Measurements from ENCODE around the gene ARHGAP31.
"Not testable (repeated sequence)": the region's sequence is repeated elsewhere in the genome, so short reads cannot be mapped to it uniquely, and the experiment has no call there.

ARHGAP31 gene

GRCh38 chr3:119318876-119319275 lies 24.7 kb downstream of the ARHGAP31 start:
- Histone ChIP-seq H3K79me2 (ENCODE audit: low read length) (peaks cover 69% of the 10 kb centered on the region), H3K4me1 (ENCODE audit: low read length) (peaks cover 12% of the 10 kb centered on the region), H3K9me3 (ENCODE audit: insufficient read depth, low read length) (no peaks in the 10 kb centered on the region), H4K20me1 (ENCODE audit: insufficient read depth, low read length) (peaks cover 26% of the 10 kb centered on the region), H3K4me3 (ENCODE audit: low read length) (no peak overlapping the region), H3K27me3 (ENCODE audit: low read depth, low read length) (no peaks in the 10 kb centered on the region), H3K36me3 (replicated peaks; ENCODE audit: low read depth, low read length) (peaks cover 13% of the 10 kb centered on the region), H3K9ac (ENCODE audit: low read length) (no peak overlapping the region), H2AFZ (ENCODE audit: low read depth, low read length) (no peak overlapping the region), H3K4me2 (ENCODE audit: low read length) (no peak overlapping the region), H3K27ac (ENCODE audit: low read length) (no peak overlapping the region)
- TF ChIP-seq EZH2phosphoT487 (IDR thresholded peaks at IDR 0.05; ENCODE audit: low read depth) (no peak), CTCF (IDR thresholded peaks at IDR 0.05; ENCODE audit: low read depth, low read length) (no peak)

- Histone ChIP-seq H3K4me2 (ENCODE audit: low read length) (no peak overlapping the region), H3K79me2 (ENCODE audit: low read length) (peaks cover 72% of the 10 kb centered on the region), H3K36me3 (replicated peaks; ENCODE audit: low read depth, low read length) (peaks cover 9% of the 10 kb centered on the region), H3K4me3 (ENCODE audit: low read length) (no peak overlapping the region), H3K4me1 (ENCODE audit: low read length) (peaks cover 17% of the 10 kb centered on the region), H3K9ac (ENCODE audit: low read length) (no peak overlapping the region), H3K27me3 (ENCODE audit: low read depth, low read length) (no peaks in the 10 kb centered on the region), H3K27ac (ENCODE audit: low read length) (no peak overlapping the region), H3K9me3 (ENCODE audit: insufficient read depth, low read length) (no peaks in the 10 kb centered on the region), H4K20me1 (ENCODE audit: insufficient read depth, low read length) (peaks cover 21% of the 10 kb centered on the region), H2AFZ (ENCODE audit: low read depth, low read length) (no peak overlapping the region)
- TF ChIP-seq CTCF (IDR thresholded peaks at IDR 0.05; ENCODE audit: low read depth, low read length) (no peak), EZH2phosphoT487 (IDR thresholded peaks at IDR 0.05; ENCODE audit: low read depth) (no peak)
Measured at GRCh38 chr3:119319311-119319710, 25.1 kb downstream of the ARHGAP31 start.

GRCh38 chr3:119320785-119321184 lies 26.6 kb downstream of the ARHGAP31 start:
- H3K9ac ChIP-seq (ENCODE audit: low read length); H2AFZ ChIP-seq (ENCODE audit: low read depth, low read length); H3K27me3 ChIP-seq (ENCODE audit: low read depth, low read length); H3K36me3 ChIP-seq (replicated peaks; ENCODE audit: low read depth, low read length); H3K4me2 ChIP-seq (ENCODE audit: low read length); H3K27ac ChIP-seq (ENCODE audit: low read length); H3K4me3 ChIP-seq (ENCODE audit: low read length); H3K9me3 ChIP-seq (ENCODE audit: insufficient read depth, low read length): not testable (repeated sequence)
- H3K79me2 ChIP-seq (ENCODE audit: low read length) = peaks cover 59% of the 10 kb centered on the region
- H4K20me1 ChIP-seq (ENCODE audit: insufficient read depth, low read length) = peaks cover 12% of the 10 kb centered on the region
- H3K4me1 ChIP-seq (ENCODE audit: low read length) = peaks cover 31% of the 10 kb centered on the region

GRCh38 chr3:119322021-119322834 lies 28.0 kb downstream of the ARHGAP31 start:
- Histone ChIP-seq H3K27ac (ENCODE audit: low read length) (peak overlapping the region; percentile 94), H3K4me3 (ENCODE audit: low read length) (peak overlapping the region; percentile 95)

More at GRCh38 chr3:119322021-119322834, 28.0 kb downstream of the ARHGAP31 start:
- peaks cover 56% of the 10 kb centered on the region for H3K79me2 ChIP-seq (ENCODE audit: low read length)
- no peaks in the 10 kb centered on the region for H3K27me3 ChIP-seq (ENCODE audit: low read depth, low read length)
- H4K20me1 ChIP-seq (ENCODE audit: insufficient read depth, low read length) = no peaks in the 10 kb centered on the region
- H3K36me3 ChIP-seq (replicated peaks; ENCODE audit: low read depth, low read length) = no peaks in the 10 kb centered on the region
- peak overlapping the region; percentile 93 for H3K4me2 ChIP-seq (ENCODE audit: low read length)
- H3K4me1 ChIP-seq (ENCODE audit: low read length) = peaks cover 41% of the 10 kb centered on the region
- no peak overlapping the region for H2AFZ ChIP-seq (ENCODE audit: low read depth, low read length)
- no peaks in the 10 kb centered on the region for H3K9me3 ChIP-seq (ENCODE audit: insufficient read depth, low read length)
- TF ChIP-seq CTCF (IDR thresholded peaks at IDR 0.05; ENCODE audit: low read depth, low read length) (no peak), EZH2phosphoT487 (IDR thresholded peaks at IDR 0.05; ENCODE audit: low read depth) (no peak)
- H3K9ac ChIP-seq (ENCODE audit: low read length) = peak overlapping the region; percentile 99
